Left forelimb (tissue), 1 donor: Measurements from ENCODE around the gene SLC32A1.

Experiments
- DNase-seq: peaks from one replicate; pipeline ENCODE4 v3.0.0-alpha.2; 2018; ENCODE audit warnings: low spot score

SLC32A1 gene

GRCh38 chr20:38754924-38755323, 30.6 kb downstream of the SLC32A1 start:
- no peak for DNase-seq

- DNase-seq: no peak
These were observed 31.1 kb downstream of the SLC32A1 start for GRCh38 chr20:38755324-38755910.

- no peak for DNase-seq
These were observed 33.0 kb downstream of the SLC32A1 start for GRCh38 chr20:38757145-38757775.

GRCh38 chr20:38759106-38759505, 34.8 kb downstream of the SLC32A1 start:
- no peak for DNase-seq

- DNase-seq: no peak
These were observed 36.7 kb downstream of the SLC32A1 start for GRCh38 chr20:38760978-38761377.

- DNase-seq: no peak
These were observed 37.9 kb downstream of the SLC32A1 start for GRCh38 chr20:38762174-38762573.

- no peak for DNase-seq
These were observed 39.3 kb downstream of the SLC32A1 start for GRCh38 chr20:38763616-38764015.

- no peak for DNase-seq
These were observed 40.5 kb downstream of the SLC32A1 start for GRCh38 chr20:38764567-38765318.

- DNase-seq: no peak
These were observed 41.8 kb downstream of the SLC32A1 start for GRCh38 chr20:38766071-38766470.

- DNase-seq: no peak
These were observed 45.4 kb downstream of the SLC32A1 start for GRCh38 chr20:38769376-38770295.

GRCh38 chr20:38770546-38770945, 46.3 kb downstream of the SLC32A1 start:
- DNase-seq: no peak

- no peak for DNase-seq
These were observed 46.7 kb downstream of the SLC32A1 start for GRCh38 chr20:38770970-38771369.

GRCh38 chr20:38771621-38772020, 47.3 kb downstream of the SLC32A1 start:
- DNase-seq: no peak

- DNase-seq: no peak
These were observed 49.9 kb downstream of the SLC32A1 start for GRCh38 chr20:38774167-38774566.

- DNase-seq: no peak
These were observed 52.1 kb downstream of the SLC32A1 start for GRCh38 chr20:38776363-38776762.
